OCI-LY7 (cell line): ENCODE results near the gene BLNK.

Source experiments
- EZH2phosphoT487 ChIP-seq: fragments of 200-600 bp; sonication (generic); IDR thresholded peaks from 2 replicates; pipeline ENCODE4 v1.6.1; 2018; ENCODE audit warnings: low read depth, borderline replicate concordance, mild to moderate bottlenecking, mixed run types, antibody characterized with exemption, low read length, moderate library complexity, mixed read lengths
- TF ChIP-seq, protein P1 (sequence below): fragments of 200-600 bp; sonication (generic); conservative IDR thresholded peaks from 2 replicates; pipeline ENCODE4 v1.5.1; 2014; ENCODE audit warnings: mild to moderate bottlenecking, antibody characterized with exemption, low read length, moderate library complexity, mixed read lengths

DNA sequence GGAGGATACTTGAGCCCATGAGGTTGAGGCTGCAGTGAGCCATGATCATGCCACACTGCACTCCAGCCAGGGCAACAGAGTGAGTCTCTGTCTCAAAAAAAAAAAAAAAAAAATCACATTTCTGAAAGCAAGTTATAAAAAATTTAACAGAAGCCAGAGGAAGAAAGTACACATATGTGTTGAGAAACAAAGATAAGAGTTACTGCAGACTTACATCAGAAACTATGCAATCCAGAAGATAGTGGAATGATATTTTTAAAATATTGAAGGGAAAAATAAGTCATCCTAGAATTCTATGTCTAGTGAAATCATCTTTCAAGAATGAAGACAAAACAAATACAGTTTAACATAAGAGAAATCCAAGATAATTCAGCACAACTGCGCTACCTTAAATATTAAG is 94.4 kb downstream of the BLNK start:
- TF ChIP-seq, protein P1, sequence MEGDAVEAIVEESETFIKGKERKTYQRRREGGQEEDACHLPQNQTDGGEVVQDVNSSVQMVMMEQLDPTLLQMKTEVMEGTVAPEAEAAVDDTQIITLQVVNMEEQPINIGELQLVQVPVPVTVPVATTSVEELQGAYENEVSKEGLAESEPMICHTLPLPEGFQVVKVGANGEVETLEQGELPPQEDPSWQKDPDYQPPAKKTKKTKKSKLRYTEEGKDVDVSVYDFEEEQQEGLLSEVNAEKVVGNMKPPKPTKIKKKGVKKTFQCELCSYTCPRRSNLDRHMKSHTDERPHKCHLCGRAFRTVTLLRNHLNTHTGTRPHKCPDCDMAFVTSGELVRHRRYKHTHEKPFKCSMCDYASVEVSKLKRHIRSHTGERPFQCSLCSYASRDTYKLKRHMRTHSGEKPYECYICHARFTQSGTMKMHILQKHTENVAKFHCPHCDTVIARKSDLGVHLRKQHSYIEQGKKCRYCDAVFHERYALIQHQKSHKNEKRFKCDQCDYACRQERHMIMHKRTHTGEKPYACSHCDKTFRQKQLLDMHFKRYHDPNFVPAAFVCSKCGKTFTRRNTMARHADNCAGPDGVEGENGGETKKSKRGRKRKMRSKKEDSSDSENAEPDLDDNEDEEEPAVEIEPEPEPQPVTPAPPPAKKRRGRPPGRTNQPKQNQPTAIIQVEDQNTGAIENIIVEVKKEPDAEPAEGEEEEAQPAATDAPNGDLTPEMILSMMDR = no peak
- TF ChIP-seq EZH2phosphoT487 = no peak
